Activated CD8-positive, alpha-beta T cell treated with anti-CD3 and anti-CD28 coated beads for 36 hours (primary cell): ENCODE results near the gene LIFR. TPM values are rescaled to one million over a fixed set of nuclear protein-coding genes. Genes with fewer than 3 reads are reported as not detected.

Experiments used
- ATAC-seq: fragments of 200-7000 bp; cut with Tn5 transposase; one replicate; pipeline ENCODE4 v1.10.0; 2021; ENCODE audit warnings: mild to moderate bottlenecking, moderate library complexity
- CTCF ChIA-PET: fragments of 350-600 bp; sonication (Branson Sonifier 250); formaldehyde crosslinking; loops from one replicate; lab custom pipeline; 2021; ENCODE audit warnings: antibody characterized with exemption; lab: Charles Lee
- POLR2A ChIA-PET: fragments of 350-600 bp; sonication (Branson Sonifier 250); formaldehyde crosslinking; loops from one replicate; lab custom pipeline; 2021; ENCODE audit warnings: antibody characterized with exemption; lab: Charles Lee
- DNase-seq: peaks from one replicate; pipeline ENCODE4 v3.0.0-alpha.2; 2020
- H3K27ac Mint-ChIP-seq: one replicate; pipeline ENCODE4 v1.8.0; 2021; ENCODE audit warnings: mild to moderate bottlenecking, mixed read lengths
- H3K27me3 Mint-ChIP-seq: one replicate; pipeline ENCODE4 v1.8.0; 2021; ENCODE audit warnings: mixed read lengths
- H3K36me3 Mint-ChIP-seq: one replicate; pipeline ENCODE4 v1.8.0; 2021; ENCODE audit warnings: low read depth, mixed read lengths
- H3K4me1 Mint-ChIP-seq: one replicate; pipeline ENCODE4 v1.8.0; 2021; ENCODE audit warnings: low read depth, mixed read lengths
- H3K4me3 Mint-ChIP-seq: one replicate; pipeline ENCODE4 v1.8.0; 2021; ENCODE audit warnings: mild to moderate bottlenecking, moderate library complexity, mixed read lengths
- H3K9me3 Mint-ChIP-seq: one replicate; pipeline ENCODE4 v1.8.0; 2021; ENCODE audit warnings: mixed read lengths
- intact Hi-C: fragments of 100-400 bp; cut with micrococcal nuclease; formaldehyde crosslinking; loops from one replicate; pipeline ENCODE4 v1.10.0; 2022
- total RNA-seq, 2 experiments: library from RNA; stranded (reverse); gene quantifications; one replicate each; pipeline ENCODE4 v1.2.3, GENCODE V29; 2021
- TF ChIP-seq, protein P1 (sequence below): fragments of 200-600 bp; IDR thresholded peaks from one replicate; pipeline ENCODE4 v1.8.0; 2022; ENCODE audit warnings: antibody characterized with exemption, mild to moderate bottlenecking

LIFR gene
- total RNA-seq, 2 experiments from 2014 or later = not detected

DNA sequence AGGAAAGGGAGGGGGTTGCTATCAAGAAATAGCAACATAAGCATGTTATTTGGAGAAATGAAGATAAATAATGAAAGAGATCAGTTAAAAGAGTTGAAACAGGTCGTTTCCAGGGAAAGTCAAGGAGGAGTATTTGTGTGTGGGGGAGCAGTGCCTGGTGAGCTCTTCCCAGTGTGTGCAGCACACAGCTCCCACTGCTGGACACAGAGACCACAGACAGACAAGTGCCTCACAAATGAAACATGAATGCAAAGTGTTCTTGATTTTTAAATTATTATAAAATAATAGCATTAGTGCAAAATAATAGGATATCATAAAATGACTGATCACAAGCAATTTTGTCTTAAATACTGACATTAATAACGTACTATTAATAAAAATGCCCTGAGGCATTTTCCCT lies 40.8 kb downstream of the LIFR start:
- Mint-ChIP-seq H3K27me3 (peaks cover 16% of the 10 kb centered on the region), H3K4me1 (no peaks in the 10 kb centered on the region), H3K9me3 (peaks cover 2% of the 10 kb centered on the region), H3K27ac (no peak overlapping the region), H3K4me3 (no peak overlapping the region), H3K36me3 (no peaks in the 10 kb centered on the region)
- ATAC-seq = no peak
- ChIA-PET POLR2A (interaction anchor here (0.6 kb wide), 1 partner anchor 312 kb away, joined by 3 read pairs; no protein-coding TSS in a partner anchor), CTCF (no interaction called here)
- intact Hi-C loops = no loop called here
- no peak for DNase-seq
- TF ChIP-seq, protein P1, sequence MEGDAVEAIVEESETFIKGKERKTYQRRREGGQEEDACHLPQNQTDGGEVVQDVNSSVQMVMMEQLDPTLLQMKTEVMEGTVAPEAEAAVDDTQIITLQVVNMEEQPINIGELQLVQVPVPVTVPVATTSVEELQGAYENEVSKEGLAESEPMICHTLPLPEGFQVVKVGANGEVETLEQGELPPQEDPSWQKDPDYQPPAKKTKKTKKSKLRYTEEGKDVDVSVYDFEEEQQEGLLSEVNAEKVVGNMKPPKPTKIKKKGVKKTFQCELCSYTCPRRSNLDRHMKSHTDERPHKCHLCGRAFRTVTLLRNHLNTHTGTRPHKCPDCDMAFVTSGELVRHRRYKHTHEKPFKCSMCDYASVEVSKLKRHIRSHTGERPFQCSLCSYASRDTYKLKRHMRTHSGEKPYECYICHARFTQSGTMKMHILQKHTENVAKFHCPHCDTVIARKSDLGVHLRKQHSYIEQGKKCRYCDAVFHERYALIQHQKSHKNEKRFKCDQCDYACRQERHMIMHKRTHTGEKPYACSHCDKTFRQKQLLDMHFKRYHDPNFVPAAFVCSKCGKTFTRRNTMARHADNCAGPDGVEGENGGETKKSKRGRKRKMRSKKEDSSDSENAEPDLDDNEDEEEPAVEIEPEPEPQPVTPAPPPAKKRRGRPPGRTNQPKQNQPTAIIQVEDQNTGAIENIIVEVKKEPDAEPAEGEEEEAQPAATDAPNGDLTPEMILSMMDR = no peak

DNA sequence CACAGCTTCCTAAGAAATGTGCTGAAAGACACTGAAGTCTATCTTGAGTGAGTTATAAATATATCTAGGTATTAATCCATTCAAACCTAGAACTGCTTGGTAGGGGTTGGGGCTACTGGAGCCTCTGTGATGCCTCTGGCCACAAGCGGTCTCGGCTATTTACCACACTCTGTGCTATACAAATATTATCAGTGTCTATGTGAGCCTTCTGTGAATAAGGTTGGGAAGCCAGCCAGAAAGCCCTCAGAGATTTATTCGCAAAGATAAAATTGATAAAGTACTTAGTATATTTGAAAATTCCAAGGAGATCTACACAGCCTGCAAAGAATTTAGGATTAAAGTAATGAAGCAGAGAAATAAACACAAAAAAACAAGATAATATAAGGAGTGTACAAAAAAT lies 41.4 kb downstream of the LIFR start:
- H3K36me3 Mint-ChIP-seq = no peaks in the 10 kb centered on the region
- TF ChIP-seq, protein P1 = no peak
- DNase-seq (no peak), ATAC-seq (no peak)
- peaks cover 2% of the 10 kb centered on the region for H3K9me3 Mint-ChIP-seq
- no peak overlapping the region for H3K27ac Mint-ChIP-seq
- ChIA-PET POLR2A (interaction anchor here (0.6 kb wide), 1 partner anchor 312 kb away, joined by 3 read pairs; no protein-coding TSS in a partner anchor), CTCF (interaction anchor here (1.2 kb wide), 1 partner anchor 73 kb away, joined by 5 read pairs; no protein-coding TSS in a partner anchor)
- no peaks in the 10 kb centered on the region for H3K4me1 Mint-ChIP-seq
- intact Hi-C loops = no loop called here
- H3K27me3 Mint-ChIP-seq = peaks cover 18% of the 10 kb centered on the region
- no peak overlapping the region for H3K4me3 Mint-ChIP-seq

- Mint-ChIP-seq H3K4me1 (no peaks in the 10 kb centered on the region), H3K4me3 (no peak overlapping the region), H3K36me3 (no peaks in the 10 kb centered on the region), H3K9me3 (no peaks in the 10 kb centered on the region), H3K27ac (no peak overlapping the region), H3K27me3 (peaks cover 20% of the 10 kb centered on the region)
- no peak for ATAC-seq
- POLR2A ChIA-PET = interaction anchor here (1.1 kb wide), 1 partner anchor 14 kb away, joined by 3 read pairs; no protein-coding TSS in a partner anchor
- CTCF ChIA-PET = interaction anchor here (1.7 kb wide), 1 partner anchor 68 kb away, joined by 7 read pairs; no protein-coding TSS in a partner anchor
- TF ChIP-seq, protein P1 = no peak
- intact Hi-C loops = no loop called here
- no peak for DNase-seq
Measured at GRCh38 chr5:38509185-38509584, 47.3 kb downstream of the LIFR start.

GRCh38 chr5:38506302-38506701 lies 50.1 kb downstream of the LIFR start:
- no peaks in the 10 kb centered on the region for H3K36me3 Mint-ChIP-seq
- ChIA-PET POLR2A (no interaction called here), CTCF (interaction anchor here (1.2 to 1.3 kb wide), 2 partner anchors 44 to 65 kb away, joined by 3 to 5 read pairs; no protein-coding TSS in a partner anchor)
- DNase-seq = no peak
- H3K4me1 Mint-ChIP-seq = no peaks in the 10 kb centered on the region
- intact Hi-C loops = no loop called here
- ATAC-seq = no peak
- TF ChIP-seq, protein P1 = no peak
- no peak overlapping the region for H3K4me3 Mint-ChIP-seq
- no peak overlapping the region for H3K27ac Mint-ChIP-seq
- H3K27me3 Mint-ChIP-seq = peaks cover 12% of the 10 kb centered on the region
- no peaks in the 10 kb centered on the region for H3K9me3 Mint-ChIP-seq

DNA sequence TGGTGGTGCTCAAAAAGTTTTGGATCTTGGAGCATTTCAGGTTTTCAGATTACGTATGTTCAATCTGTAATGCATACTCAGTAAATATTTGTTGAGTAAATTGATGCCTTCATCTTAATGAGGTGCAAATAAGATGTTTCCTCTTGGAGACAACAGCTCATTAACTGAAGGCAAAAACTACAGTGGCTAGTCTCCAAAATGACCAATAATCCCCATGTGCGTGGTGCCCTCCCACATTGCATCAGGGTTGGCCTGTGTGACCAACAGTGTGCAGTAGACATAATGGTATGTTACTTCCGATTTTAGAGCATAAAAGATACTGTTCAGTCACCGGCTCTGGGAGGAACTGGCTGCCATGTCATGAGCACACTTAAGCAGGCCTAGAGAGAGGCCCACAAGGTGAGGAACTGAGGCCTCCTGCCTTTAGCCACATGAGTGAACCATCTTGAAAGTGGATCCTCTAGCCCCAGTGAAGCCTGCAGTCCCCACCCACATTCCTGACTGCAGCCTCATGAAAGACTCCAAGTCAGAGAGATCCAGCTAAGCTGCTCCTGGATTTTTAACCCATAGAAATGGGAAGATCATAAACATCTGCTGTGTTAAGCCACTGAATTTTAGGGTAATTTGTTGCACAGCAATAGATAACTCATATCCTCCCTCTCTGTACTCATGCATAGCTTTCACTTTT lies 55.7 kb downstream of the LIFR start:
- Mint-ChIP-seq H3K4me1 (no peaks in the 10 kb centered on the region), H3K27ac (no peak overlapping the region), H3K36me3 (no peaks in the 10 kb centered on the region), H3K9me3 (no peaks in the 10 kb centered on the region), H3K27me3 (peaks cover 8% of the 10 kb centered on the region), H3K4me3 (no peak overlapping the region)
- intact Hi-C loops = no loop called here
- no peak for ATAC-seq
- CTCF ChIA-PET = interaction anchor here (1.1 kb wide), 1 partner anchor 59 kb away, joined by 3 read pairs; no protein-coding TSS in a partner anchor
- TF ChIP-seq, protein P1 = no peak
- POLR2A ChIA-PET = no interaction called here
- DNase-seq = no peak
